Ishikawa (cell line): ENCODE data around the gene SLC25A28.

Experiments
- CEBPB ChIP-seq: IDR thresholded peaks from 2 replicates; pipeline ENCODE4 v1.6.1; 2012
- CREB1 ChIP-seq: IDR thresholded peaks from 2 replicates; pipeline ENCODE4 v1.6.1; 2012; ENCODE audit warnings: low read depth
- EGR1 ChIP-seq: IDR thresholded peaks from 2 replicates; pipeline ENCODE4 v1.6.1; 2012
- EP300 ChIP-seq: IDR thresholded peaks from 2 replicates; pipeline ENCODE4 v1.6.1; 2012; ENCODE audit warnings: borderline replicate concordance
- FOXM1 ChIP-seq: IDR thresholded peaks from 2 replicates; pipeline ENCODE4 v1.6.1; 2012; ENCODE audit warnings: low read depth, borderline replicate concordance
- MAX ChIP-seq: IDR thresholded peaks from 2 replicates; pipeline ENCODE4 v1.6.1; 2012
- NFIC ChIP-seq: IDR thresholded peaks from 2 replicates; pipeline ENCODE4 v1.6.1; 2012
- RAD21 ChIP-seq: IDR thresholded peaks from 2 replicates; pipeline ENCODE4 v1.6.1; 2012; ENCODE audit warnings: low read depth
- REST ChIP-seq: IDR thresholded peaks from 2 replicates; pipeline ENCODE4 v1.6.1; 2012; ENCODE audit warnings: low read depth, mild to moderate bottlenecking
- TAF1 ChIP-seq: IDR thresholded peaks from 2 replicates; pipeline ENCODE4 v1.6.1; 2012; ENCODE audit warnings: low read depth, mild to moderate bottlenecking
- TCF12 ChIP-seq: IDR thresholded peaks from 2 replicates; pipeline ENCODE4 v1.6.1; 2012; ENCODE audit warnings: low read depth
- TEAD4 ChIP-seq: IDR thresholded peaks from 2 replicates; pipeline ENCODE4 v1.6.1; 2012
- USF1 ChIP-seq: IDR thresholded peaks from 2 replicates; pipeline ENCODE4 v1.6.1; 2012
- YY1 ChIP-seq: IDR thresholded peaks from 2 replicates; pipeline ENCODE4 v1.6.1; 2012; ENCODE audit warnings: low read depth
- ZBTB7A ChIP-seq: IDR thresholded peaks from 2 replicates; pipeline ENCODE4 v1.6.1; 2012; ENCODE audit warnings: low read depth

SLC25A28 gene

DNA sequence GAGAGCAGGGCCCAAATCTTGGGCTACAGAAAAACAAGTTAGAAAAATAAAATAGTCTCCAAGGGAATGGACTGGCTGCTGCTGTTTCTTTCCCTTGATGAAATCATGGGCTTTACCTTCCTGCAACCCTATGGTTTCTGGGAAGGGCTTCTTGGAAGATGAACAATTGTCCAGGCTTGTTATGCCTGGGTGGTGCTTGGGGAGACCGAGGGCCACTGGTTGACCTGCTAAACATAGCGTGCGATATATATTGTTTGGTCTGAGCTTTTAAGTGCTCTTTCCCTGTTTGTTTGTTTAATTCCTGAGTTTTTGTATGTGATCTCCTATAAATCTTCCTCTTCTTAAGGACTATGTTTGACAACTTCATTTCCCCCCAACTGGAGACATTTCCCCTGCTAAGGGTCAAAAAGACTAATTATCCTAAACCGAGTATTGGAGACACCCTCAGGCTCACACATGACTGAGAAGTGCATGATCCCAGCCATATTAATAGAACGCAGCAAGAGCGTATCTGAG is 37.9 kb downstream of the SLC25A28 start:
- TF ChIP-seq CREB1 = no peak
- TF ChIP-seq CEBPB = no peak
- TF ChIP-seq MAX = no peak
- no peak for TF ChIP-seq USF1
- TF ChIP-seq REST = no peak
- TF ChIP-seq NFIC = no peak
- TF ChIP-seq TAF1 = no peak
- TF ChIP-seq EGR1 = no peak
- no peak for TF ChIP-seq YY1

- TF ChIP-seq ZBTB7A (no peak), USF1 (no peak), CEBPB (no peak), TCF12 (no peak), FOXM1 (no peak), EP300 (no peak), RAD21 (no peak), NFIC (no peak), REST (no peak), EGR1 (no peak), MAX (no peak), YY1 (no peak), TEAD4 (no peak), CREB1 (no peak)
Observed at GRCh38 chr10:99579971-99580370, 40.3 kb downstream of the SLC25A28 start.

GRCh38 chr10:99573790-99574189 is 46.4 kb downstream of the SLC25A28 start:
- TF ChIP-seq TEAD4 (no peak), CREB1 (no peak), EGR1 (no peak), TCF12 (no peak), EP300 (no peak), USF1 (no peak), FOXM1 (no peak)

- TF ChIP-seq CEBPB = no peak
- TF ChIP-seq REST = no peak
- no peak for TF ChIP-seq YY1
- TF ChIP-seq FOXM1 = no peak
- no peak for TF ChIP-seq USF1
- TF ChIP-seq TAF1 = no peak
- TF ChIP-seq EP300 = no peak
Observed at GRCh38 chr10:99571816-99572215, 48.4 kb downstream of the SLC25A28 start.
